SK-N-SH treated with all-trans-retinoic acid at 6 μM for 48 hours (cell line): Measurements from ENCODE around the gene OR6P1.

Experiments
- ATAC-seq: fragments of 200-7000 bp; cut with Tn5 transposase; 3 replicates; pipeline ENCODE4 v1.9.1; 2020; ENCODE audit warnings: mild to moderate bottlenecking, moderate library complexity
- ARNTL ChIP-seq: fragments of 450-650 bp; formaldehyde crosslinking; IDR thresholded peaks from 2 replicates; pipeline ENCODE4 v1.5.0; 2020; ENCODE audit warnings: low read depth, mild to moderate bottlenecking, moderate library complexity, borderline replicate concordance
- BACH2 ChIP-seq: fragments of 250-450 bp; sonication (Bioruptor Pico); IDR thresholded peaks from 2 replicates; pipeline ENCODE4 v1.9.0; 2021; ENCODE audit warnings: mild to moderate bottlenecking, borderline replicate concordance
- CSDC2 ChIP-seq: fragments of 250-450 bp; sonication (Bioruptor Pico); IDR thresholded peaks from 2 replicates; pipeline ENCODE4 v1.5.0; 2020; ENCODE audit warnings: mild to moderate bottlenecking, moderate library complexity
- ESRRG ChIP-seq: fragments of 250-450 bp; sonication (Bioruptor Pico); IDR thresholded peaks from 2 replicates; pipeline ENCODE4 v1.6.1; 2021; ENCODE audit warnings: mild to moderate bottlenecking
- GLIS3 ChIP-seq: fragments of 250-450 bp; sonication (Bioruptor Pico); IDR thresholded peaks from 2 replicates; pipeline ENCODE4 v1.5.0; 2020; ENCODE audit warnings: mild to moderate bottlenecking, moderate library complexity
- OSR1 ChIP-seq: fragments of 250-450 bp; sonication (Bioruptor Pico); IDR thresholded peaks from 2 replicates; pipeline ENCODE4 v1.8.0; 2022; ENCODE audit warnings: moderate library complexity, mild to moderate bottlenecking, inconsistent platforms
- PPARA ChIP-seq: fragments of 250-450 bp; sonication (Bioruptor Pico); IDR thresholded peaks from 2 replicates; pipeline ENCODE4 v1.5.0; 2020; ENCODE audit warnings: mild to moderate bottlenecking, borderline replicate concordance
- RARB ChIP-seq: fragments of 250-450 bp; sonication (Bioruptor Pico); IDR thresholded peaks from 2 replicates; pipeline ENCODE4 v1.8.0; 2021; ENCODE audit warnings: mild to moderate bottlenecking, moderate library complexity
- SNAI2 ChIP-seq: fragments of 250-450 bp; sonication (Bioruptor Pico); IDR thresholded peaks from 2 replicates; pipeline ENCODE4 v1.5.0; 2020; ENCODE audit warnings: mild to moderate bottlenecking, moderate library complexity
- TCF4 ChIP-seq: fragments of 250-450 bp; sonication (Bioruptor Pico); IDR thresholded peaks from 2 replicates; pipeline ENCODE4 v1.8.0; 2021; ENCODE audit warnings: mild to moderate bottlenecking, moderate library complexity, borderline replicate concordance
- ZFP3 ChIP-seq: fragments of 250-450 bp; sonication (Bioruptor Pico); IDR thresholded peaks from 2 replicates; pipeline ENCODE4 v1.5.0; 2020; ENCODE audit warnings: mild to moderate bottlenecking, moderate library complexity
- ZFP30 ChIP-seq: fragments of 450-650 bp; formaldehyde crosslinking; IDR thresholded peaks from 2 replicates; pipeline ENCODE4 v1.5.0; 2022; ENCODE audit warnings: mild to moderate bottlenecking, moderate library complexity
- ZNF565 ChIP-seq: fragments of 450-650 bp; formaldehyde crosslinking; conservative IDR thresholded peaks from 2 replicates; pipeline ENCODE4 v1.5.0; 2020; ENCODE audit warnings: low read depth, mild to moderate bottlenecking, moderate library complexity
- ZNF70 ChIP-seq: fragments of 450-650 bp; formaldehyde crosslinking; IDR thresholded peaks from 2 replicates; pipeline ENCODE4 v1.5.0; 2020; ENCODE audit warnings: mild to moderate bottlenecking, moderate library complexity
- ZNF8 ChIP-seq: fragments of 450-650 bp; formaldehyde crosslinking; IDR thresholded peaks from 2 replicates; pipeline ENCODE4 v1.5.0; 2020; ENCODE audit warnings: mild to moderate bottlenecking, moderate library complexity
- TF ChIP-seq, protein P1 (sequence below): fragments of 250-450 bp; sonication (Bioruptor Pico); IDR thresholded peaks from 2 replicates; pipeline ENCODE4 v1.5.1; 2020; ENCODE audit warnings: low read depth, mild to moderate bottlenecking, moderate library complexity
- TF ChIP-seq, protein P2 (sequence below): fragments of 250-450 bp; sonication (Bioruptor Pico); IDR thresholded peaks from 2 replicates; pipeline ENCODE4 v1.8.0; 2021; ENCODE audit warnings: low read depth, mild to moderate bottlenecking, moderate library complexity, borderline replicate concordance
- TF ChIP-seq, protein P3 (sequence below): fragments of 250-450 bp; sonication (Bioruptor Pico); IDR thresholded peaks from 2 replicates; pipeline ENCODE4 v1.5.0; 2020; ENCODE audit warnings: mild to moderate bottlenecking, moderate library complexity
- TF ChIP-seq, protein P4 (sequence below): fragments of 250-450 bp; sonication (Bioruptor Pico); IDR thresholded peaks from 2 replicates; pipeline ENCODE4 v1.5.1; 2021; ENCODE audit warnings: mild to moderate bottlenecking, moderate library complexity

Gene OR6P1

DNA sequence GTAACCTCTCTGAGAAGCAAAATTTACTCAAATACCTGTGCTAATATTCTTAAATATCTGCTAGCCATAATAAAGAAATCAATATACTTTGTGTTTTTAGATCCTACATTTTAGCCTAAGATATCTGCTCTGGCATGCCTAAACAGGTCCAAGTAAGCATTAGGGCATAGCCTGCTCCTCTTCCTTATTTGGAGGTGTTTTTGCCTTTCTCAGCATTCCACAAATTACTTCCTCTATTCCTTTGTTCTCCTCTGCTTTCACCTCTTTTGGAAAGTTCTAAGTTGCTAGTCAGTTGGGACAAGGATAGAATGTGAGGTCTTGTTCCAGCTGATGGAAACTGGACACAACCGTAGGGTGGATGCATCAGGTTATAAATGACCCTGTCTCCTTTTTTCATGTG lies 16.6 kb upstream of the OR6P1 start:
- ATAC-seq = no peak
- TF ChIP-seq ZFP3 (CRISPR knock-in tag) (no peak), ZNF565 (no peak), ZNF70 (no peak), ARNTL (CRISPR knock-in tag) (no peak), ESRRG (no peak), ZNF8 (CRISPR knock-in tag) (no peak), PPARA (no peak), CSDC2 (no peak), SNAI2 (CRISPR knock-in tag) (no peak), BACH2 (CRISPR knock-in tag) (no peak)
- TF ChIP-seq, protein P1, sequence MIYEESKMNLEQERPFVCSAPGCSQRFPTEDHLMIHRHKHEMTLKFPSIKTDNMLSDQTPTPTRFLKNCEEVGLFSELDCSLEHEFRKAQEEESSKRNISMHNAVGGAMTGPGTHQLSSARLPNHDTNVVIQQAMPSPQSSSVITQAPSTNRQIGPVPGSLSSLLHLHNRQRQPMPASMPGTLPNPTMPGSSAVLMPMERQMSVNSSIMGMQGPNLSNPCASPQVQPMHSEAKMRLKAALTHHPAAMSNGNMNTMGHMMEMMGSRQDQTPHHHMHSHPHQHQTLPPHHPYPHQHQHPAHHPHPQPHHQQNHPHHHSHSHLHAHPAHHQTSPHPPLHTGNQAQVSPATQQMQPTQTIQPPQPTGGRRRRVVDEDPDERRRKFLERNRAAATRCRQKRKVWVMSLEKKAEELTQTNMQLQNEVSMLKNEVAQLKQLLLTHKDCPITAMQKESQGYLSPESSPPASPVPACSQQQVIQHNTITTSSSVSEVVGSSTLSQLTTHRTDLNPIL = no peak
- TF ChIP-seq, protein P2, sequence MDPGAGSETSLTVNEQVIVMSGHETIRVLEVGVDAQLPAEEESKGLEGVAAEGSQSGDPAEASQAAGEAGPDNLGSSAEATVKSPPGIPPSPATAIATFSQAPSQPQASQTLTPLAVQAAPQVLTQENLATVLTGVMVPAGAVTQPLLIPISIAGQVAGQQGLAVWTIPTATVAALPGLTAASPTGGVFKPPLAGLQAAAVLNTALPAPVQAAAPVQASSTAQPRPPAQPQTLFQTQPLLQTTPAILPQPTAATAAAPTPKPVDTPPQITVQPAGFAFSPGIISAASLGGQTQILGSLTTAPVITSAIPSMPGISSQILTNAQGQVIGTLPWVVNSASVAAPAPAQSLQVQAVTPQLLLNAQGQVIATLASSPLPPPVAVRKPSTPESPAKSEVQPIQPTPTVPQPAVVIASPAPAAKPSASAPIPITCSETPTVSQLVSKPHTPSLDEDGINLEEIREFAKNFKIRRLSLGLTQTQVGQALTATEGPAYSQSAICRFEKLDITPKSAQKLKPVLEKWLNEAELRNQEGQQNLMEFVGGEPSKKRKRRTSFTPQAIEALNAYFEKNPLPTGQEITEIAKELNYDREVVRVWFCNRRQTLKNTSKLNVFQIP (CRISPR knock-in tag) = no peak
- TF ChIP-seq, protein P3, sequence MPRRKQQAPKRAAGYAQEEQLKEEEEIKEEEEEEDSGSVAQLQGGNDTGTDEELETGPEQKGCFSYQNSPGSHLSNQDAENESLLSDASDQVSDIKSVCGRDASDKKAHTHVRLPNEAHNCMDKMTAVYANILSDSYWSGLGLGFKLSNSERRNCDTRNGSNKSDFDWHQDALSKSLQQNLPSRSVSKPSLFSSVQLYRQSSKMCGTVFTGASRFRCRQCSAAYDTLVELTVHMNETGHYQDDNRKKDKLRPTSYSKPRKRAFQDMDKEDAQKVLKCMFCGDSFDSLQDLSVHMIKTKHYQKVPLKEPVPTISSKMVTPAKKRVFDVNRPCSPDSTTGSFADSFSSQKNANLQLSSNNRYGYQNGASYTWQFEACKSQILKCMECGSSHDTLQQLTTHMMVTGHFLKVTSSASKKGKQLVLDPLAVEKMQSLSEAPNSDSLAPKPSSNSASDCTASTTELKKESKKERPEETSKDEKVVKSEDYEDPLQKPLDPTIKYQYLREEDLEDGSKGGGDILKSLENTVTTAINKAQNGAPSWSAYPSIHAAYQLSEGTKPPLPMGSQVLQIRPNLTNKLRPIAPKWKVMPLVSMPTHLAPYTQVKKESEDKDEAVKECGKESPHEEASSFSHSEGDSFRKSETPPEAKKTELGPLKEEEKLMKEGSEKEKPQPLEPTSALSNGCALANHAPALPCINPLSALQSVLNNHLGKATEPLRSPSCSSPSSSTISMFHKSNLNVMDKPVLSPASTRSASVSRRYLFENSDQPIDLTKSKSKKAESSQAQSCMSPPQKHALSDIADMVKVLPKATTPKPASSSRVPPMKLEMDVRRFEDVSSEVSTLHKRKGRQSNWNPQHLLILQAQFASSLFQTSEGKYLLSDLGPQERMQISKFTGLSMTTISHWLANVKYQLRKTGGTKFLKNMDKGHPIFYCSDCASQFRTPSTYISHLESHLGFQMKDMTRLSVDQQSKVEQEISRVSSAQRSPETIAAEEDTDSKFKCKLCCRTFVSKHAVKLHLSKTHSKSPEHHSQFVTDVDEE (CRISPR knock-in tag) = no peak

DNA sequence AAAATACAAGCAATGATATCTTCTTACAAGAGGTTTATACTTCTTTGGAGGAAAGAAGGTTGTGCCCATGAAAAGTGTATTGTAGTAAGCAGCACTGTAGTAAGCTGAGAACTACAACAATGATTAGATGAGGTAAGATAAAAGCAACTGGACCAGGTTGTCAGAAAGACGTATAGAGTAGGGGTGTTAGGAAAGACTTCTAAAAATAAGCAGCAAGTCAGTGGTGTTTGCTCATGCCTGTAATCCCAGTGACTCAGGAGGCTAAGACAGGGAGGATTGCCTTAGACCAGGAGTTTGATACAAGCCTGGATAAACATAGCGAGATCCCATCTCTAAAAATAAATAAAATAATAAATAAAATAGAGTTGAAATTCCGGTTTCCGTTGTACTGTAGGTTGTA lies 13.6 kb upstream of the OR6P1 start:
- TF ChIP-seq ZNF565 (no peak), RARB (no peak), ZFP30 (CRISPR knock-in tag) (no peak), GLIS3 (CRISPR knock-in tag) (no peak), TCF4 (CRISPR knock-in tag) (no peak), SNAI2 (CRISPR knock-in tag) (no peak), ARNTL (CRISPR knock-in tag) (no peak), ZNF70 (no peak), OSR1 (no peak), BACH2 (CRISPR knock-in tag) (no peak)
- TF ChIP-seq, protein P4, sequence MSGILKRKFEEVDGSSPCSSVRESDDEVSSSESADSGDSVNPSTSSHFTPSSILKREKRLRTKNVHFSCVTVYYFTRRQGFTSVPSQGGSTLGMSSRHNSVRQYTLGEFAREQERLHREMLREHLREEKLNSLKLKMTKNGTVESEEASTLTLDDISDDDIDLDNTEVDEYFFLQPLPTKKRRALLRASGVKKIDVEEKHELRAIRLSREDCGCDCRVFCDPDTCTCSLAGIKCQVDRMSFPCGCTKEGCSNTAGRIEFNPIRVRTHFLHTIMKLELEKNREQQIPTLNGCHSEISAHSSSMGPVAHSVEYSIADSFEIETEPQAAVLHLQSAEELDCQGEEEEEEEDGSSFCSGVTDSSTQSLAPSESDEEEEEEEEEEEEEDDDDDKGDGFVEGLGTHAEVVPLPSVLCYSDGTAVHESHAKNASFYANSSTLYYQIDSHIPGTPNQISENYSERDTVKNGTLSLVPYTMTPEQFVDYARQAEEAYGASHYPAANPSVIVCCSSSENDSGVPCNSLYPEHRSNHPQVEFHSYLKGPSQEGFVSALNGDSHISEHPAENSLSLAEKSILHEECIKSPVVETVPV (CRISPR knock-in tag) = no peak
- TF ChIP-seq, protein P2 (CRISPR knock-in tag) = no peak
- TF ChIP-seq, protein P1 = no peak
- TF ChIP-seq, protein P3 (CRISPR knock-in tag) = no peak
- no peak for ATAC-seq
